Colon (tissue), 2 donors: Measurements from ENCODE around the gene RBFOX1.
A peak's percentile ranks its signal among the peaks of the same experiment; 100 is the strongest.

Experiments
- FAIRE-seq: peaks from 2 replicates; lab custom pipeline; 2012; peaks lifted over from hg19 to GRCh38; lab: Jason Lieb, UNC
- donor health status: control.
- donor health status: control.

The RBFOX1 gene

DNA sequence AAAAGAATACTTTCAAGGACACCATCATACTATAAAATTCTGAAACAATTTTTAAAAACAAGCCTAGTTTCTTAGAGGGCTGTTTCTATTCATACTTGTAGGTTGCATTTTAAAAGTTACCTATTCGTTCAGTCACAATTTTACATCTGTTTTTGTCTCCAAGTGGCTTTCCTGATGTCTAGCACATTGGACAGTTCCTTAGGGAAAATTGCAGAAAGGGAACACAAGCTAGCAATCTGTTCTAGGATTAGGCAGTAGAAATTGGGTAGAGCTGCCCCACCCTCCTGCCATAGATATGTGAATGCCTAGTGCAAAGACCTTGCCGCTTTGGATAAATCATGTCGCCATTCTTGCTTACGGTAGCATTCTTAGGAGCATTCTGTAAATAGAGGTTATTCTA is 358.9 kb downstream of the RBFOX1 start:
- FAIRE-seq = no peak

DNA sequence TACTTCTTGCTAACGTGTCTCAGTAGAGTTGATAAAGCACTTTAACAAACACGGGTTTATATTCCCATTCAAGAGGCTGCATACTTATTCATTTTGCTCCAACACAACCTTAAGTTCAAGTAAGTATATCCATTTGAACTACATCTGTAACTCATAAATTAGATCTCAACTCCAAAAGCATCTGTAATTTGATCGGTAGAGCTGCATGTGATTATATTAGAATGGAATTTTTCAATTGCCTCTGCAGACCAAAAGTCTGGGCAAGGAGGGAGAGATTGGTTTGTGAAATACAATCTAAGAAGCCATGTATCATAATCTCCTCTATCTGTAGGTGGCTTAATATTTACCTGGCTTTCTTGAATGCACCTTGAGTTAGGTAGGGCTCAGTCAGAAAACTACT is 371.0 kb downstream of the RBFOX1 start:
- FAIRE-seq = no peak

DNA sequence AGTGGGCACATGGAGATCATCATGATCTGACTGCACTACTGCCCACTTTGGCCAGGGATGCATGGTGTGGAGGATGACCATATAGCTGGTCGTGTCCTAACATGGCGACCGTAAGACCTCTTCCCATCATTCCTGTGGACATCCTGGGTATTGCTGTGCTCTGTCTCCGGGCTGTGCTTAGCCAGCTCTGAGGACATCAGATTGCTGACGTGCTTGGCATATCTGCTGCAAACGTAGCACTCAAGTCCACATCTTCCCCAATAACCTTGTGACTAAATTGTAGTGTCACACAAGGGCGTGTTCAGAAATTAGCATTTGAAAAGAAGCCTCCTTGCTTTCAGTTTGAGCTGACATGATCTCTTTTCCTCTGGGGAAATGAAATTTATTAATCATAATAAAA is 373.2 kb downstream of the RBFOX1 start:
- FAIRE-seq = no peak

DNA sequence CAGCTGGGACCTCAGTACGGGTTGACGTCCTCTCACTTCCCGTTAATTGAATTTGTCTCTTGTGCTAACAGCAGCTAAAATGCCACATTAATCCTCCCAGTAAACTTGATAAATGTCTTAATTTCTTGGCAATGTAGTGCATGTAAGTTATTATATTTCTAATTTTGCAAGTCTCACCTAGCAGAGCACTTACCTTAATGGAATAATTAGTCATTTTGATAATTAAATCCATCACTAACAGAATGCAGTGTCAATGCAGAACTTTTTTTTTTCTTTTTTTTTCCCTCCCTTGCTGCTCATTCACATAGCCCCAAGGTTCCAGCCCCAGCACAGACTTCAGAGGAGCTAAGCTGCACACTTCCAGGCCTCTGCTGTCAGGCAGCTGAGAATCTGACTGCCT is 376.5 kb downstream of the RBFOX1 start:
- no peak for FAIRE-seq

DNA sequence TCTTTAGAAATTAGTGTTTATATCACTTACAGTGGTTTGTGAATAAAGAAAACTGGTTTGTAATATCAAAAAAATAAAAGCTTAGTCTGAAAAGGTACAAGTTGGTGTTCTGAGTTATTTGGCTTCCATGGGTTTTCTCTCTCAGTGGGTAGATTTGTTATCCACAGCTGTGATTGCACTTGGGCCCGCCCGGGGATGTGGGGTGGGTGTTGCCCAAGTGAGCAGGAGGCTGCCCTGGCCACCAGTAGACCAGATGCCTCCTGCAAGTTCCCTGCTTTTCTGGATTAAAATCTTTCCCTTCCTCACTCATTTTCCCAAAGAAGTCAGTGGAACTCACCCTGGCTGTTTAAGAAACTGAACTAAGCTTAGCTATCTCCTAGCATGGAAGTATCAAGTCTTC is 380.6 kb downstream of the RBFOX1 start:
- FAIRE-seq = no peak

DNA sequence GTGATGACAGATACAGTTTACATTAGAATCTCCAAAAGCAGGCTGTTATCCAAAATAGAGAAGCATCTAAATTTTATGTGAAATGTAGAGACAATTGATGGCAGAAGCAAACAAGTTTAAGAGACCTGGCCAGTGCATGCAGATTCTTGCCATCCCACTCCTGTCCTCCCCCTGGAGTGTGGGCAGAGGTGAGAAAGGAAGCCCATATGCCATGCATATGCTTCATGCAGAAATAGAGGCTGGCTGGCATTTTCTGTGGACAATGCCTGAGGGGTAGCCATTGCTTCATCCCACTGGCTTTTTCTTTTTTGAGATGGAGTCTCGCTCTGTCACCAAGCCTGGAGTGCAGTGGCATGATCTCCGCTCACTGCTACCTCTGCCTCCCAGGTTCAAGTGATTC is 382.1 kb downstream of the RBFOX1 start:
- FAIRE-seq = no peak

DNA sequence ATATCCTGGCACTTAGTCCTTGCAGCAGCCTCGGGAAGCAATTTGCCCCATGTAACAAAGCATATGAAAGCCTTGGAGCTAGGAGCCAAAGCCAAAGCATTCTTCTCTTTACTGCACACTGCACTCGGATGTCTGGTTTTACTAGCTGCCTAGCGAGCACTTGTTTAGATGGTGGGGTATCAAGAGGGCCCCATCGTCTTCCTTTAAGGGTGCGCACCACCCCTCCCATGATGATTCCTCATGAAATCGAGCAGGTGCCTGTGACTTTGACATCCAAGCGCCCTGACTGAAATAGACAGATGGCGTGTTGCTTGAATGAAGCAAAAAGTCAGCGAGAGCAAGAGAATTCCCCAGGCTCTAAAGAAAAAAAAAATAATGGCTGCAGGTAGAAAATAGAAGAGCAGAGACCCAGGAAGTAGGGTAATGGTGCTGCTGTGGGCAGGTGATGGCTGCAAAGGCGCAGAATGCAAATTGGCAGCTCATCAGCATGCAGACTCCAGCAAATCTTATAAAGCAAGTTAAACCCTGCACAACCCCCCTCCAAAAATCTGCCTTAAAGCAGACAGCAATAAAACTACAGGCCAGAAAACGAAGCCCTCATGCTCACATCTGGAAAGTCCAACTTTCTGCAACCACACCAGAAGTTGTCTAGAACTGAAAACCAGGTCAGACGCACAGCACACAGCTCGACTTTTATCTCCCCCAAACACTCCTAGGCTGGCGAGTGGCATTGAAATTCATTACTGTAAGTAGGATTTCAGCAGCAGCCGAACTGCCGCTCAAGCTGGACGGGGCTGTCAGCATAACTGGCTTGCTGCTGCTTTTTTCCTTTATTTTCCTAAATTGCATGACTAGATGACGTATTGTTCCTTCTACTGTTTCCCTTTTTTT is 384.3 kb downstream of the RBFOX1 start:
- no peak for FAIRE-seq

DNA sequence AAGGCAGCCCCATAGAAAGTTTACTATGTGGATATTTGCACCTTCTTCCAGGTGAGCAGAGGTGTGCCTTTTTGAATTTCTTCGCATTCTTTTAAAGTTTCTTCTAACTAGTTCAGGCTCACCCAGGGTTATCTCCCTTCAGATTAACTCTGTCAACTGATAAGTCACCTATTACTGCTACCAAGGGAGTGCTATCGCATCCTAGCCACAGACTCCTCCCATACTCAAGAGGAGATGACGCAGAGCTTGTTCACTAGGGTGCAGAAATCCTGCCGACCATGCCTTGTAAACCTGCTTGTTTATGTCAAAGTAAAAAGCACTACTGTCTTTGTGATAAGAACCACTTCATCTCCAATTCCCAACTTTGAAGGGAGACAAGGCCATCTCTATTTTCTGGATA is 390.1 kb downstream of the RBFOX1 start:
- no peak for FAIRE-seq

DNA sequence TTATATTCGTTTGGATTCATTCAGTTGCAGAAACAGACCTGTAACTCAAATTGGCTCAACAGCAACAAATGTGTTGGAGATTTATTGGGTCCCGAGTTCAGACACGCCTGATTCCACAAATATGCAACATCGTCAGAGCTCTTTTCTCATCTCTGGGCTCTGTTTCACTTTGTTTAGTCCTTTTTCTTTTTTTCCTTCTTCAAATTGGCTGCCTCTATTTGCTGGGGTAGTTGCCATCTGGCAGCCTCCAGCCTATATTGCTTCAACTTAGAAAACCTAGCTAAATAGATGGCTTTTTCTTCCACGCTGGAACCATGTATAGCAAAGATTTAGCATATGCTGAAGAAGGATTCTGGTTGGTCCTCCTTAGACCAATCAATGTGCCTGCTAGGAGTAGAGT is 398.5 kb downstream of the RBFOX1 start:
- no peak for FAIRE-seq

DNA sequence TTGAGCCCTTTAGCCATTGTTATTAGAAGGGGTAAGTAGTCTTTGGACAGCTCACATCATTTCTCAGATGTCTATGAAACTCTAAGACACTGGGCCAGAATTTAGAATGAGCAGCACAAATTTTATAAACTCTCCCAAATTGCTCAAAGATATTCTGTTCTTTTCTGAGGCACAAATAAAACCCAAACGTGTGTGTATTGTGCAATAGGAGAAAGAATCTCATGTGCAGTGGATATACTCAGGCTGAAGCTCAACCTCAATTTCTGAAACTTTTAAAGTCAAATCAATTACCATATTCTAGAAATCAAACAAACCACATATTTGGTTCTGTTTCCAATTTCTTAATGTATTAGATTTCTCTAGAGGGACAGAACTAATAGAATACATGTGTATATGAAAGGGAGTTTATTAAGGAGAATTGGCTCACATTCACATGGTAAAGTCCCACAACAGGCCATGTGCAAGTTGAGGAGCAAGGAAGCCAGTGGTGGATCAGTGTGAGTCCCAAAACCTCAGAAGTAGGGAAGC is 403.6 kb downstream of the RBFOX1 start:
- no peak for FAIRE-seq

DNA sequence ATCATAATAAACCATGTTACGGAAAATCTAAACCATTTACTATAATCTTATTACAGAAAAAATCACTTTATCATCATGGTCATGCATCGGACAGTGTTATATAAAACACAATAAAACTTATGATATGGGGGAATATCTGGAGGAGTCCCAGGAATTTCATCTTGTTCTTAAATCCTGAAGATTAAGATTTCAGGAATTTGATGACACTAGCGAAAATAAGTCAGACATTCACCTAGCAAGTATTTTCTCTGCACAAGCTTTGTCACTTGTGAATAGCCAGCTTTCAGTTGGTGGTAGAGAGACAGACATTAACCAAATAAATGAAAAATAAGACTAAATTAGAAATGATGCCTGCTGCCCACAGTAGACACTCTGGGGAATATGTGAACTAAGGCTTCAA is 410.0 kb downstream of the RBFOX1 start:
- peak; percentile 10 for FAIRE-seq

DNA sequence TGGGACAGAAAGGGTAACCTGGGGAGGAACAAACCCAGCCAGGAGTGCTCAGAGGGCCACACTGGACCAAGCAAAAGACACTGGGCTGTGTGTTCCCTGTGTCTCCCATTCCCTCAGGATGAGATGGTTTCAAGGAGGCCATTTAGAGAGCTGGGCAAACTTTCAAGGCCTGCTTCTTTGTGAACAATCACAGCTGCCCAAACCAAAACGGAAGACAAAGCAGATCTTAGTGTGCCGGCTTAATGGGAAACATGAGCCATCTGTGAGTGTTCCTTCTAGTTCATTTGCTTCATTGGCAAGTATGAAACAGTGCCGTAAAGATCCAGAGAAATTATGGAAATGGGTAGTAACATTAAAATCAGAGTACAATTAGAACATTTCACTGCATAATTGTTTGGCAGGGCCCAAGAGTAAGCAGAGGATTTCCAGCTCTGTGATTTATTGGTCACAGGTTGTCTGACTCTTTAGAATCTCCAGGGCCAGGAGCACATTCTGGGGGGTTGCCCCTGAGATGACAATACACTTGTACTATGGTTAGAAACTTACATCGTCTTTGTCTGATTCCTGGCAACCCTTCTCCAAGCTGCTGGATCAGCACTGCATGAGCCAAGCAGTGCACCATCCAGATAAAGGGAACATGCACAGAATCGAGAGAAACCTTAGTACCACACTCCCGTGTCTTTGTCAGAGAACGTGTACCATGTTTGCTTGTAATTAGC is 412.1 kb downstream of the RBFOX1 start:
- FAIRE-seq = no peak

DNA sequence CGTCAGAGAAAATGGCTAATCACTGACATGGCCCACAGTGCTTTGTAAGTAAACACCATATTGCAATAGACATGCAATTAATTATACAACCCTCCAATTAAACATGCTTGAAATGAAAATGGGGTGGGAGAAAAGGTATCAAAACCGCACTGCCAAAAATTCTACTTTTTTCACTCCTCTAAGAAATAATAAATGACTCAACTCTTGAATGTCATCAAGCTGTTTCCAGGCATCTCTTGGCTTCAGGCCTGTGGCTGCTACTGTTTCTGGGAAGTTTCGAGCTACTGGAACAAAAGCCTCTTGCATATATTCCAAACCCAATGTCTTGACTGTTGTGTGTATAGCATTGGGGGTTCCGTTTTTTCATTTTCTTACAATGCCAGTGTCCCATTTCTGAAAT is 412.6 kb downstream of the RBFOX1 start:
- FAIRE-seq = no peak

DNA sequence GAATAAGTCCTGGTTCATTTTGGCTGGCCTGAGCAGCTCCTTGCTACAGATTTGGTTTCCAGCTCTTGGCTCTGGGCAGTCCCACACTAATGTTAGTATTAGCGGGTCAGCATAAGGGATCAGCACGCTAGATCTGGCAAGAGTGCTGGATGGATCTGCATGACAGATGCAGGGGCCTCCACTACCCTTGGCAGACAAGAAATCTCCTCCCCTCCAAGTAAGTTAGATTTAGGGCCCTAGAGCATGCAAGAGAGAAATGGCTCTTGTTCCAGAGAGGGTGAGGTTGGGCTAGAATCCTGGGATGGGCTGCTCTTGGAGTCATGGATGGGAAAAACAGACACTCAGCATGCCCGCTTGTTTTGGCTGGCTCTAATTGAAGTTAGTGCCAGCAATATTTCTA is 414.3 kb downstream of the RBFOX1 start:
- FAIRE-seq = no peak

DNA sequence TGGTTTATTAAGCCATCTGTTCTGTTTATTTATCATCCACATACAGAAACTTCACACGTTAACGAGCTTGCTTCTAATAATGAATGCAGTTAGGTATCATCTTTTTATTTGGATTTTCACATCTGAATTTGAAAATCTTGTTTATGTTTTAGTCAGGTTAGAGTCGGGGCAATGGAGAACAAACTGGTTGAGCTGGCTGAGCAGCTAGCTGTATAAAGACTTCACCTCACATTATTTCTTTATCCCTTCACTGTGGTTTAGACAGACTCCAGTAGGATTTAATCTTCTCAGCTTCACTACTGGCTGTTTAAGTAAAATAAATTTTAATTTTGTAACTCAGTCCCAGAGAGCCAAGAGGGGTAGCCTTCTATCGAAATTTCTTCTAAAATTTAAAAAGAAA is 415.9 kb downstream of the RBFOX1 start:
- FAIRE-seq = no peak

DNA sequence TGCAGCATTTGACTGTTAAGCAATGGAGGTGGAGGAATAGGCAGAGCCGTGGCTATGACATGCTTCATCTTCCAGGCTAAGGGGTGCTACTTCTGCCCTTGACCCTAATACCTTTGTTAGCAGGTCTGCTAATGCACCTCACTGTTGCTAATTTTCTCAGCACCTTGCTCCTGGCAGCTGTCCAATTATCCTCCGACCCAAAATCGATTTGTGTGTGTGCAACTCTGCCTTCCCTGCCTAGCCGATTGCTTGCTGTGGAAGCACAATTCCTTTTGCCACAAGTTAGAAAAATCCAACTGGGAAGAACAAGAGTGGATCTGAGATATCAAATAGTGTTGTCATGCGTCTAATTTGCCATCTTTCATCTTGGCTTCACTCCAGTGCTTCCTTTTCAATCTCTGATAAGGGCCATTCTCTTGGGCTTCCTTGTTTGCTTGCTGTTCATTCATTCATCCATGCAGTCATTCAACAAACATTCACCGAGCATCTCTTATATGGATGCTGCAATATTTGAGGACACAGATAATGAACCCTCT is 422.8 kb downstream of the RBFOX1 start:
- FAIRE-seq = no peak
